Cerebellar nuclear complex (tissue), 1 donor: ENCODE results near the gene SRD5A1.

Experiments used
- DNase-seq, 2 experiments: peaks; one replicate each; lab custom pipeline; 2025; lab: John Stamatoyannopoulos, UW

SRD5A1 gene

DNA sequence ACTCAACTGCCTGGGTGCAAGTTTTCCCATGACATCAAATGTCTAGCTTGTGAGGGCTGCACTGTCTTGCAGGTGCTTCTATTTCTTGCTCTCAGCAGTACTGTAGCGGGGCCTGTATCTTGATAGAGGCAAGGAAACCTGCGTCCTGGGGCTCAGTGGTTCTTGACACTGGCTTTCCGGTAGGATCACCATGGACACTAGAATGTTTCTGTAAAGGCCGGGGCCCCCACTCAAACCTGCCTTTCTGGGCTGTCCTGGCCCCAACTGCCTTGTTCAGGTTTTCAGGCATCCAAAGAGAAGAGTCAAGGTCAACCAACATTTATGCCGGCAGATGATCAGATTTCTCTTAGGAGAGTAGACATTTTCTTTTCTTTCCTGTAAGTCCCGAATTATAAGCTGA lies 53.3 kb downstream of the SRD5A1 start:
- DNase-seq = no peak

DNA sequence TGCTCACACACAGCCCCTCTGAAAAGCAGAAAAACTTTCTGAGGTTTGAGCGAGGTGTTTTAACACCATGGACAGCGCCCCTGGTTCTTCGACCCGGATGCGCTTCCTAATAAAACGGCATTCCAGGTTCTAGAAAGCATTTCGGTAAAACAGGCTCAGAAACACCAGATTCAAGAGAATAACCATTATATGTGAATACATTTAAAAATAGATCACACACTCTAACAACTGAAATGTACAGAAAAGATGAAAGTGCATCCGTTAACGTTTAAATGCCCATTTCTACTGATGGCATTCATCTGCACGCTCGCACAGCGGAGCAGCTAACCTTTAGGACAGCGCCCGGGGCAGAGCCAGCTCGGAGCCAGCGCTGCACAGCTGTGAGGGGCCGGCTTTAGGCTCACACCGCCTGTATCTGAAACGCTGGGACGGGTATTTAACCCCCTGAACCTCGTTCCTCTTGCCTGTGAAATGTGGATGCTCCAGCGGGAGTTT lies 53.7 kb downstream of the SRD5A1 start:
- DNase-seq = no peak

DNA sequence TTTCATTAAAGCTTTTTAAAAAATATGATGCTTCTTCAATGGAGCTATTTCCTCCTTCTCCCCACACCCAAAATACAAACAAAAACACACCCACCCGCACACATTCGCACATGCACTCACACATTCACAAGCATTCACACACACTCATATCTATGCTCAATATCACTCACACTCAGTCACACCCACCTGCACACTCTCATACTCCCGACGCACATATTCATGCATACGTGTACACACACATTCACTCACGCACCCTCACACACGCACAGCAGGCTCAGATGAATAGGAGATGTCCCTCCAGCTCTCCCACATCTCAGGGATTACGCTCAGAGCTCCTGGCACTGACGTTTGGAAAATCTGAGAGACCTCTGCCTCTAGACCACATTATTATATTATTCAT lies 54.3 kb downstream of the SRD5A1 start:
- no peak for DNase-seq

DNA sequence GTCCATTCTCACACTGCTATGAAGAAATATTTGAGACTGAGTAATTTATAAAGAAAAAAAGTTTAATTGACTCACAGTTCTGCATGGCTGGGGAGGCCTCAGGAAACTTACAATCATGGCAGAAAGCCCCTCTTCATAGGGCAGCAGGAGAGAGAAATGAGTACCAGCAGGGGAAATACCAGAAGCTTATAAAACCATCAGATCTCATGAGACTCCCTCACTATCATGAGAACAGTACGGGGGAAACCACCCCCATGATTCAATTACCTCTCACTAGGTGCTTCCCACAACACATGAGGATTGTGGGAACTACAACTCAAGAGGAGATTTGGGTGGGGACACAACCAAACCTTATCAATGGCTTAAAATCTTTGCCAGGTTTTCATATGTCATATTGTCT lies 59.7 kb downstream of the SRD5A1 start:
- no peak for DNase-seq

DNA sequence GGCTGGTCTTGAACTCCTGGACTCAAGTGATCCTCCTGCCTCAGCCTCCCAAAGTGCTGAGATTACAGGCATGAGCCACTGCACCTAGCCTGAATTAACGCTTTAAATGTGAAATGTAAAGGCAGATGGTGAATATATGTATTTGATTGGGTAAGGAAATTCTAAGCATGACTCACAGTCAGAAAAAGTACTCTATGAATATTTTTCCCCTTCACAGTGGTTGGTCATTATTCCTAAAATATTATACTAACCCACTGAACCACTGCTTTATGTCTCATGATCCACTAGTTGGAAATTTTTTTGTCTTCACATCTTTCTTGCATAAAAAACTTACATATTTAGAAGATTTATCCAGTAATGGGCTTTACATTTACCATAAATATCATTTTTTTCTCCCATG lies 65.5 kb downstream of the SRD5A1 start:
- no peak for DNase-seq

DNA sequence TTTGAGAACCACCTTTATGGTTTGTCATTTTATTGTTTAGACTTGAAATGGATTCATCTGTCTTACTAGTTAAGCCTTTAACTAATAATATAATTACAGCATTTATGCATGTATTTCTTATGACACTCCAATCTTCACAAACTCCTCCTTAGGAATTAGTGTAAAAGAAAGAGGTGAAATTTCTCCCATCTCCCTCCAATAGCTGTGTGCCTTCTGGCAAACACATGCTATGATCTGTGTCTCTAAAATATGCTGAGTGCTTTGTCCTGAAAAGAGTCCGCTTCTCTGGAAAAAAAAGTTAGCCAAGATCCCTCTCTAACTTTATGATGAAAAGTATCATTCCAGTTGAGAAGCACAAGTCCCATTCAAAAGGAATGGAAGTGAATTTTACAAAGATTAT lies 66.1 kb downstream of the SRD5A1 start:
- no peak for DNase-seq

DNA sequence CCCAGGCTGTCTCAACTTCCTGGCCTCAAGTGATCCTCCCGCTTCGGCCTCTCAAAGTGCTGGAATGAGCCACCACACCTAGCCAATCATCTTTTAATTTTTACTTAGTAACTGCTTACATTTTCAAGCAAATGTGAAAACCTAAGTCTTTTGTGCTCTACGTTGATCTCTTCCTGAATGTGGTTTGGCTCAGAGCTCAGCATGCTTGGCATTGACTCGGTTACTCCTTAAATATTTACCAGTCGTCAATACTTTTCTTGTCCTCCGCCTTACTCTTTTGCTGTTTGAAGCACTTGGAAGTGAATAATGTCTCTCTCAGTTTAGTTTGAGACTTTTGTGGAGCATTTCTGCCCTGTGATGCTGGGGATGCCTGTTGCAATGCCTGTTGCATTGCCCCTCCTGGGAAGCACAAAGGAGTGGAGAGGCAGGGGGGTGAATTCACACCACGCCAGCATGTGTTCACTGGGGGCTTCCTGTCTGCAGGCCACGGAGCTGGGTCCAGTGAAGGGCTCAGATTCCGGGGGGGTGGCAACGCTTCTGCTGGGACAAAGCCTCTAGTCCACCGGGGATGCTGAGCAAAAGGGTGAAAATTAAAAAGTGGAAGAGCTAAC lies 66.9 kb downstream of the SRD5A1 start:
- DNase-seq = no peak

DNA sequence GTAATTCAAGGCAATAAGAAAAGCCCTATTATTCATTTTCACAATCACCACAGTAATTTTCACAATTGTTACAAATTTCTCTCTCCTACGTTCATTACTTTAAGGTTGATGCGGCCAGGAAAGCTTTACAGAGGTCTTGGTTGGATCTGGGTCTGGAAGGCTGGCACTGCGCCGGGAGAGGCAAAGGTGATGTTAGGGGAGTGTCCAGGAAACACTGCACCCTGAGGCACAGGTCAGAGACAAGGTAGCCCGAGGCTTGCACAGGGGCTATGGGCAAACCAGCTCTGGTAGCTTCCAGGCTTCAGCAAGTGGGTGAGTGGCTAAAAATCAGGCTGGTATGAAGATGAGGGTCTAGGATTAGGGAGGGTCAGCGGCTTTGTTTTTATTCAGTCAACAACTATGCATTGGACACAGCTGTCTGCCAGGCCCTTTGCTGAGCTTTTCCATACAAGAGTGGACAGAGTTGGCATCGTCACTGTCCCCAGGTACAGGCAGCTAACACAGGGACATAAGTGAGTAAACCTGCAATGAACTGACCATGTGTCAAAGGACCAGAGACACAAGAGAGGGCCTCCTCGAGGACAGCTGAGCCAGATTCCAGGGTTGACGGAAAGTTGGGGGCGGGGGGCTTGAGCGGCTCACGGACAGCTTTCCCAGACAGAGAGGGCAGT lies 67.6 kb downstream of the SRD5A1 start:
- no peak for DNase-seq

DNA sequence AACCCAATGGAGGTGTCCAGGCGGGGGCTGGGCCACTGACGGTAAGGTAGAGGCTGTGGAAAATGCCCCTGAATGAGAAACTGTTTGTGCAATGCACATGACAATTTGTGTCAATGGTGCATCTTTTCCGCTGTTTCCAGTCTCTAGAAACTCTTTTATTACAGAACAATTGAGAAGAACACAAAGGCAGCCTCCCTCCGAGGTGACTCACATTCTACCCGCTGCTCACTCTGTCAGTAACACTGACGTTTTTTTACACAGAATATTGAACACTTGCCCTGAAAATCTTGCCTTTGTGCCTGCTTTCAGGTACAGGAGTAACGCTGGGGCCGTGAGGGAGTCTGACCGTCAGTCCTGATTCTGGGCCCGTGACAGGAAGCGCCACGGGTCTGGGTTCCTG lies 68.3 kb downstream of the SRD5A1 start:
- no peak for DNase-seq

DNA sequence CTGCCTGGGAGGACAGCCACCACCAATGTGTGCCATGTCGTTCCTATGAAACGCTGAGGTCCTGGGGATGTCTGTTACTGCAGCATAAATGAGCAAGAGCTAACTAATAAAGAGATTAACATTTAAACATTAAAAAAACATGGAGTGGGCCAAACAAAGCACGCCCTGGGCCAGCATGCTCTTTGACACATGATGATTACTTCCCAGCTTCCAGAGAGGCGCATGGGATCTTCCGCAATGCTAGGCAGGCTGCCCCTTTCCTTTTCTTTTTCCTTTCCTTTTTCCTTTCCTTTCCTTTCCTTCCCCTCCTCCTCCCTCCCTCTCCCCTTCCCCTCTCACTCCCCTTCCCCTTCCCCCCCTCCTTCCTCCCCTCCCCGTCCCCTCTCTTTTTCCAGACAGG lies 69.4 kb downstream of the SRD5A1 start:
- no peak for DNase-seq

DNA sequence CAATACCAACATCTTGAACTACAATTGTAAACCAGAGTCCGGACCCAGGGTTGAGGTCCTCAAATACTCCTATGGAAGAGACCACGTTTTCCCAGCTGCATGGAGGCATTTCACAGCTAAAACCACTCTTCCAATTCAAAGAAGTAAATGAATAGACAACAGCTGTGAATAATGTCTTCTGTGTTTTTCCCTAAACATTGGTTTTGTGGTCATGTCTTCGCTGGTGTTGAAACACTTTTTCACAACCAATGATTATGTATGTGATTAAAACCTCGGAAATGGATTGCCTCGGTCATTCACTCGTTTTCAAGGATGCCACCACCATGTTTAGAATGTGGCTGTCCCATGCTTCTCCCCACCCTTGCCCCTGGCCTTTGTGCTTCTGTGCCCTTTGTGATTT lies 70.6 kb downstream of the SRD5A1 start:
- DNase-seq = no peak

DNA sequence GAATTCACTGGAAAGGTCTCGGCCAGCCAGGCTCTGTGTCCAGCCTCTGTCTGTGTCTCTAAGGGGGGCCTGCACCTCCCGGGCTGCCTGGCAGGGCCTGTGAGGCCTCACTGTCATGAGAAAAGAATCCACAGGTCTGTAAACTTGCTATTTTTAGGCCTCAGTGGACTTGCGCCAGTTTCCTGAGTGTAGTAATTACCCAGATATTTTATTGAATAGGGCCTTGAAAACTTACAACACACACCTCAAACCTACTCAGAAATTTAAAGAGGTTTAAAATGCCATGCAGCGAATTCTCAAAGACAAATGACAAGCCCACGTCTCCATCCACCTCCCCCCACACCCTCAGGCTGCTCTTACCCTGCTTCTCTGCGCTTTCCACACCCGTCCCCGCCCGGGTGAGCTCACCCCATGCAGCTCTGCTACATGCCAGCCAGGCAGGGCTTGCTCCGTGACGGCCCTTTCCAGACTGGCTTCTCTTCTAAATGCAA lies 71.2 kb downstream of the SRD5A1 start:
- DNase-seq = no peak

DNA sequence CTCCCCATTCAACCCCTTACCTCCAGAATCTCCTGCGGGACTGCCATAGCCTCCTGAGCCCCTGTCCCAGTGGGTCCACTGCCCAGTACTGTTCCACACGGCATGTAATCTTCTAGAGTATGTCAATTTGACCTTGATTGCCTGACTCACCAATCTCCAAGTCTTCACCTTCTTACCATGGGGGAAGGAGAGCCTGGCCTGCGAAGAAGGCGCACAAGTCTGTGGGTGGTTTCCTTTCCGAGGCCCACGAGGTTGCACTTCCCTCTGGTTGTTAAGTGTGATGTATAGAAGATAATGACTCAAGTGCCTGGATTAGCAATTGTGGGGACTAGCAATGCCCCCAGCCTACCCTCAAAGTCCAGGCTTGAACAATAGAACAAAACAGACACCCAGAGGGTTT lies 71.8 kb downstream of the SRD5A1 start:
- no peak for DNase-seq

DNA sequence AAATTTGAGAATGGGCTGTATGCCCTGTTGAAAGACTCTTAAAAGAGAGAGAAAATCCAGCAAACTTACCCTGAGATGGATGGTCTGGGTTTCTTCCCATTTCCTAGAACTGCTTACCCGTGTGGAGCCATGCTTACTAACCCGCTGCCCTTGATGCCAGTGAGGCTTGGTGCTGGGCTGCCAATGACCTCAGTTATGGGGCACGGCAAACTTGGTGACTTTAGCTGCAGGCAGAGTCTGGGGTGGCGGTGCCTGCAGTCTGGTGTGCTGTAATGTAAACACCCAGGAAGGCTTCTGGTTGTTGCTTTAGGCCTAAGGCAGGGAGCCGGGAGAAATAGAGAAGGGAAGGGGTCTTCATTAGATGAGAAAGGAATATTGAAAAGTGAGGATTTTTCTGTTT lies 72.7 kb downstream of the SRD5A1 start:
- DNase-seq = no peak

DNA sequence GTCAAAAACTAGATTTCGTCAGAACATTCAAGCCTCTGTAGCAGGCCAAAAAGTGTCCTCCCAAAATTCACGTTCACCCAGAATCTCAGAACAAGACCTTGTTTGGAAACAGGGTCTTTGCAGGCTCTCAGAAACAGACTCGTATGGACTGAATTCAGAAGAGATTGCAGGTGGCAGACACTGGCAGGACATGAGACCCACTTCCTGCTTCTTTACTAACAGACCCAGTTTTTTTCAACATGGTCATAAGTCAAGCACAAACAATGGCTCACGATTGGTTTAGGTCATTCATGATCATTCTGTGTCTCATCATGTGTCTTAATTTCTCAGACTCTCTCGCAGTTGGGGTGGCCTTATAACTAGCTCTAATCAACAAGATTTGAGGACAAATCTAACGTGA lies 74.6 kb downstream of the SRD5A1 start:
- DNase-seq = no peak

DNA sequence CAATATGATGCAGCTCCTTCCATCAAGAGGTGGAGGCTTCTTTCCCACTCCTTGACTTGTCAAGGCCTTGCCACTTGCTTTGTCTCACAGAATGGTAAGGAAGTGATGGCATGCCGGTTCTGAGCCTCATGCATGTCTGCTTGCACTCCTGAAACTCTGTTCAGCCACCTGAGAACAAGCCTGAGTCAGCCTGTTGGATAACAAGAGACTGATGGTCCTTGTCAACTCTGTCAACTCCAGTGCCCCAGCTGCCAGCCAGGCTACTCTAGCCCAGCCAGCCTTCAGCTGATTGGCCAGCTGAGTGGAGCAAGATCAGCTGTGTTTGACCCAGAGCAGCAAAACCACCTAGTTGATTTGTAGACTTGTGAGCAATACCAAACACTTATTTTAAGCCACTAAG lies 75.6 kb downstream of the SRD5A1 start:
- DNase-seq = no peak

DNA sequence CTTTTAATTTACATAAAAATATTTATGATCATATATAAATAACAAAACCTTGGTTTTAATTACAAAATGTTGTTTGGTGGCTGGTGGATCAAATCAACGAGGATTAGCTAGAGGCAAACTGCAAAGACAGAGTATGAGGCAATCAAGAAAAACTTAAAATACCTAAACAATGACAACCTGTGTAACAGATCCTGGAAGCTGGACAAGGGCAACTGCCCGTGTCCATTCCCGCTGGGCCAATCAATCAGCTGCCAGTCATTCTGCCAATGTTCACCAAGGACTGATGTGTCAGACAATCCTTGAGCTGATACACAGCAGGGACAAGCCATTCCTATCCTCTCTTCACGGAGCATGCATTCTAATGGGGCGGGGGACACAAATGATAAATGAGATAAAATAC lies 76.8 kb downstream of the SRD5A1 start:
- DNase-seq = no peak

DNA sequence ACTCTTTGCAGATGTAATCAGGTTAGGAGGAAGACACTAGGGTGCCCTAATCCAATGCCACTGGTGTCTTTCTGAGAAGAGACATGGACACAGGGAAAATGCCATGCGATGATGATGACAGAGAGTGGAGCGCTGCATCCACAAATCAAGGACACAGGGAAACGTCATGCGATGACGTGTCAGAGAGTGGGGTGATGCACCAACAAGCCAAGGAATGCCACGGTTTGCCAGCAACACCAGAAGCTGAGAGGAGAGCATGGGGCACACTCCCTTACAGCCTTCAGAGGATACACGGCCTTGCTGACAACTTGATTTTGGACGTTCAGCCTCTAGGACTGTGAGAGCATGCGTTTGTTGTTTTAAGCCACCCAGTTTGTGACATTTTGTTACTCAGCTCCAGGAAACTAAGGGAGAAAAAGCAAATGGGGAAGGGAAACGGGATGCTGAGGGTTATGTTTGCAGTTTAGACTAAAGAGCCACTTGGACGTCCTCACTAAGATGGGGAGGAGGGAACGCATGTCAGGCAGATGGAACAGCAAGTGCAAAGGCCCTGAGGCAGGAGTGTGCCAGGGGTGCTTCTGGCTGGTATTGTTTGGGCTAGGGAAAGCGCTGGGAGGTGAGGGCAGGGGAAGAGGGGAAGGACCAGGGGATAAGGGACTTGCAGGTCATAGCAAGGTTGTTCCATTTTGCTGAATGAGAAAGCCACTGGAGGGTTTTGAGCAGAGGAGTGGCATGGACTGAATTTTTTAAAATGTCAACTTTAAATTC lies 77.5 kb downstream of the SRD5A1 start:
- DNase-seq = no peak

DNA sequence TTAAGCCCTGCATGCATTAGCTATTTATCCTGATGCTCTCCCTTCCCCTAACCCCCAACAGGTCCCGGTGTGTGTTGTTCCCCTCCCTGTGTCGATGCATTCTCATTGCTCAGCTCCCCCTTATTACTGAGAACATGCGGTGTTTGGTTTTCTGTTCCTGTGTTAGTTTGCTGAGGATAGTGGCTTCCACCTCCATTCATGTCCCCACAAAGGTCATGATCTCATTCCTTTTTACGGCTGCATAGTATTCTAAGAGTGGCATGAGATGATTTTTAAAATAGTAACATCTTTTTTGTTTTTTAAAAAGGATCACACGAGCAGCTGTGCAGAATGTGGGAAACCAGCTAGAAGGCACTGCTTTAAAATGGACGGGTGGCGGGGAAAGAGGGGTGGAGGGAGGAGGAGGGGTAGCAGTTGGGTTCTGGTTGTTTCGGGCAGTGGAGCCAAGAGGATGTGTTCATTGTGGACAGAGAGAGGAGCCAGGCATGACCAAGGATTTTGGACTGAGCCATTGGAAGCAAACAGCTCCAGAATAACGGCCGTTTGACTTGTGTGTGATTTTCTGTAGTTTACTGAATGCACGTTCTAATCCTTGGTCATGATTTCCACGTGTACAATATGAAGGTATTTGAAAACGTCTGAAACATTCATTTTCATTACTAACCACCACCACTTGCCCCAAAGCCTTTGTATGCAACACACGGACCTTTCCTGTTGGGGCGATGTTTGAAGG lies 78.3 kb downstream of the SRD5A1 start:
- DNase-seq = no peak

DNA sequence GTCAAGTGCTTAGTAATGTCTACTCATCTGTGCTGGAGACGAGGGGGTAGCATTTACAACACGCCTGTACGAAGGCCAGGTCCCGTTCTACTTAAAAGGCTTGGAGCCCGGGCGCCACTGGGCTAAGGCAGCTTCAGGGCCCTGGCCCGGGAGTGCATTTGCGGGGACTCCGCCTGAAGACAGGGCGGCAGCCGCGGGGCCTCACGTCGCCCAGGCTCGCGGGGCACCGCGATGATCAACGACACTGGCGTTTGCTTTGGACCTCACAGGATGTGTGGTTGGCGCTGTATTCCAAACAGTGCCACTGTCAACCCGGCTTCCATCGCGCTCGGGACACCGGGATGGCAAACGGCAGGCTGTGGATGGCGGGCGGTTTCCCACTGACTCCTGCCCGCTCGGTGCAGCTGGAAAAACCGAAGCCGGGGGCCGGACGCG lies 78.9 kb downstream of the SRD5A1 start:
- DNase-seq = peak in 1 of 2 experiments; percentile 4

DNA sequence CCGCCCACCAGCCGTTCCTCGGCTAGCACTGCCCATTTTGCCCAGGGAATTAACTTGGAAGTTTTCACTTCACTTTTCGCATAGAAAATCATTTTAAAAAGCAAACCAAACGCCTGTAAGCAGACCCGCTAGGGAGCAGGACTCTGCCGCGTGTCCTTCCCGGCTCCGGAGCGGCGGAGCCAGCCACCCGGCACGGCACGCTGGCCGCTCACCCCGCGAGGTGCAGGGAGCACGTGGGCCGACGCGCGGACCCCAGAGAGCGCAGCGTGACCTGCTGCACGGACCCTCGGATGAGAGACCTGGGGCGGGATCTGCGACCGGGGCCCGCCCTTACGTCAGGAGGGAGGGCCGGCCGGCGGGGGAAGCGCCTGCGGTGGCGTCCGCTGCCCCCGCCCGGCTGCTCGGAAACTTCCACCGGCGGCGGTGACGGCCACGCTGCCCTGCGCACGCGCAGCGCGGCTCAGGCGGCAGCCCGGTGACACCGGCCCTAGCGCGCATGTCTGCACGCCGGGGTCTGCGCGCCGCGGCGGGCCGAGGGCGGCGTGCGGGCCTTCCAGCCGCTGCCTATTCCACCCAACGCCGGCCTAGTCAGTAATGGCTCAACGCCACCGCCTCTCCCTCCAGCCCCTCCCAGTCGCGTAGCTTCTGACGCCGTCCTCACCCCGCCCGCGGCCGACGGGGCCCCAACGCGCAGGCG lies 79.5 kb downstream of the SRD5A1 start:
- DNase-seq = peak; percentile 74 to 87
